OCI-LY7 (cell line): ENCODE measurements around the gene AGBL4. TPM values are rescaled to one million over a fixed set of nuclear protein-coding genes. Genes with fewer than 3 reads are reported as not detected.

Experiments used
- BruUV-seq: library from RNA; stranded (reverse); fragments of 400-500 nt; replicated peaks from 2 replicates; lab custom pipeline; 2021; lab: Mats Ljungman, UMichigan
- CTCF ChIA-PET: fragments of 300-600 bp; sonication (Branson Sonifier 250); formaldehyde crosslinking; loops from one replicate; lab custom pipeline; 2022; ENCODE audit warnings: antibody characterized with exemption; ENCODE audit not compliant: unreplicated experiment; lab: Charles Lee
- POLR2A ChIA-PET: fragments of 300-600 bp; sonication (Branson Sonifier 250); formaldehyde crosslinking; loops from one replicate; lab custom pipeline; 2022; ENCODE audit warnings: antibody characterized with exemption; lab: Charles Lee
- DNase-seq: peaks from one replicate; pipeline ENCODE4 v3.0.0-alpha.2; 2015; ENCODE audit warnings: low spot score
- H2AFZ ChIP-seq: fragments of 200-600 bp; sonication (generic), shearing (Covaris generic); 2 replicates; pipeline ENCODE4 v1.6.1; 2014; ENCODE audit warnings: mild to moderate bottlenecking, antibody characterized with exemption, low read length, moderate library complexity
- H3K27ac ChIP-seq: fragments of 200-600 bp; sonication (generic); 2 replicates; pipeline ENCODE4 v1.5.1; 2014; ENCODE audit warnings: mixed run types, low read depth, mild to moderate bottlenecking, moderate library complexity, low read length, inconsistent platforms; ENCODE audit not compliant: poor library complexity, severe bottlenecking
- H3K36me3 ChIP-seq: fragments of 200-600 bp; sonication (generic); 2 replicates; pipeline ENCODE4 v1.6.1; 2014; ENCODE audit warnings: mild to moderate bottlenecking, antibody characterized with exemption, low read length, moderate library complexity, mixed read lengths; ENCODE audit not compliant: insufficient read depth
- H3K4me1 ChIP-seq: fragments of 200-600 bp; sonication (generic); 2 replicates; pipeline ENCODE4 v1.5.1; 2014; ENCODE audit warnings: mild to moderate bottlenecking, low read length; ENCODE audit not compliant: insufficient read depth, poor library complexity, severe bottlenecking
- H3K4me2 ChIP-seq: fragments of 200-600 bp; sonication (generic); 2 replicates; pipeline ENCODE4 v1.6.1; 2014; ENCODE audit warnings: mild to moderate bottlenecking, low read length
- H3K4me3 ChIP-seq: fragments of 200-600 bp; sonication (generic); 2 replicates; pipeline ENCODE4 v1.5.1; 2014; ENCODE audit warnings: mild to moderate bottlenecking, low read depth, low read length; ENCODE audit not compliant: poor library complexity, severe bottlenecking
- H3K79me2 ChIP-seq: fragments of 200-600 bp; sonication (generic); 2 replicates; pipeline ENCODE4 v1.6.1; 2016; ENCODE audit warnings: low read depth, mild to moderate bottlenecking, low read length, moderate library complexity, mixed read lengths; ENCODE audit not compliant: insufficient read depth
- H3K9me2 ChIP-seq: fragments of 200-600 bp; sonication (generic); 2 replicates; pipeline ENCODE4 v1.6.1; 2016; ENCODE audit warnings: mild to moderate bottlenecking, low read length, mixed read lengths; ENCODE audit not compliant: insufficient read depth
- H3K9me3 ChIP-seq: fragments of 200-600 bp; sonication (generic); 2 replicates; pipeline ENCODE4 v1.6.1; 2014; ENCODE audit warnings: mild to moderate bottlenecking, mixed run types, low read length, mixed read lengths
- H4K20me1 ChIP-seq: fragments of 200-600 bp; sonication (generic); 2 replicates; pipeline ENCODE4 v1.6.1; 2014; ENCODE audit warnings: mild to moderate bottlenecking, antibody characterized with exemption, low read length, moderate library complexity, mixed read lengths; ENCODE audit not compliant: insufficient read depth
- CTCF ChIP-seq: fragments of 200-600 bp; sonication (generic); conservative IDR thresholded peaks from 2 replicates; pipeline ENCODE4 v1.5.1; 2014; ENCODE audit warnings: mild to moderate bottlenecking, antibody characterized with exemption, low read length, moderate library complexity, mixed read lengths
- EZH2phosphoT487 ChIP-seq: fragments of 200-600 bp; sonication (generic); IDR thresholded peaks from 2 replicates; pipeline ENCODE4 v1.6.1; 2018; ENCODE audit warnings: low read depth, borderline replicate concordance, mild to moderate bottlenecking, mixed run types, antibody characterized with exemption, low read length, moderate library complexity, mixed read lengths
- intact Hi-C: fragments of 100-400 bp; cut with micrococcal nuclease; formaldehyde crosslinking; loops from one replicate; pipeline ENCODE4 v1.10.0; 2022; ENCODE audit not compliant: unreplicated experiment
- total RNA-seq, 2 experiments: library from RNA; depleted of rRNA in 1 of 2; stranded (reverse); fragments of >200 nt in 1 of 2; shearing (Covaris generic) in 1 of 2; gene quantifications; 2 replicates each; pipeline ENCODE4 v1.2.3, GENCODE V29; 2014 to 2022

AGBL4 gene
- total RNA-seq, 2 experiments from 2014 or later, result not detected

GRCh38 chr1:48765335-48765734, 1258.4 kb downstream of the AGBL4 start:
- no peak overlapping the region for H3K27ac ChIP-seq
- H3K4me1 ChIP-seq, result peaks cover 29% of the 10 kb centered on the region
- TF ChIP-seq EZH2phosphoT487 (no peak), CTCF (no peak)
- H3K9me3 ChIP-seq, result no peaks in the 10 kb centered on the region
- intact Hi-C loops, result no loop called here
- no peak overlapping the region for H2AFZ ChIP-seq
- no peaks in the 10 kb centered on the region for H3K36me3 ChIP-seq
- ChIA-PET POLR2A (no interaction called here), CTCF (no interaction called here)
- H3K4me2 ChIP-seq, result no peak overlapping the region
- no peak for DNase-seq
- no peak overlapping the region for H3K4me3 ChIP-seq
- BruUV-seq, result no TSS peak
- no peaks in the 10 kb centered on the region for H3K79me2 ChIP-seq
- no peaks in the 10 kb centered on the region for H4K20me1 ChIP-seq
- H3K9me2 ChIP-seq, result no peaks in the 10 kb centered on the region

- Histone ChIP-seq H4K20me1 (no peaks in the 10 kb centered on the region), H3K4me2 (no peak overlapping the region), H3K4me3 (no peak overlapping the region), H2AFZ (no peak overlapping the region), H3K9me2 (no peaks in the 10 kb centered on the region), H3K36me3 (no peaks in the 10 kb centered on the region), H3K4me1 (peaks cover 8% of the 10 kb centered on the region), H3K27ac (no peak overlapping the region), H3K79me2 (no peaks in the 10 kb centered on the region), H3K9me3 (no peaks in the 10 kb centered on the region)
- ChIA-PET CTCF (no interaction called here), POLR2A (no interaction called here)
- DNase-seq, result no peak
- no peak for TF ChIP-seq CTCF
- no peak for TF ChIP-seq EZH2phosphoT487
- intact Hi-C loops, result no loop called here
- no TSS peak for BruUV-seq
Observed at GRCh38 chr1:48761986-48762385, 1261.8 kb downstream of the AGBL4 start.

GRCh38 chr1:48761411-48761810, 1262.3 kb downstream of the AGBL4 start:
- Histone ChIP-seq H3K4me2 (no peak overlapping the region), H2AFZ (peak overlapping the region; percentile 67; the same call in 1 of the 2 replicates), H3K9me3 (no peaks in the 10 kb centered on the region), H3K4me3 (no peak overlapping the region), H3K27ac (no peak overlapping the region), H3K4me1 (peaks cover 8% of the 10 kb centered on the region), H3K79me2 (no peaks in the 10 kb centered on the region), H3K9me2 (no peaks in the 10 kb centered on the region), H3K36me3 (no peaks in the 10 kb centered on the region), H4K20me1 (no peaks in the 10 kb centered on the region)
- ChIA-PET POLR2A (interaction anchor here (1.4 kb wide), 1 partner anchor 13 kb away, joined by 3 read pairs; no protein-coding TSS in a partner anchor), CTCF (no interaction called here)
- intact Hi-C loops, result no loop called here
- BruUV-seq, result no TSS peak
- no peak for DNase-seq
- TF ChIP-seq CTCF, result no peak
- TF ChIP-seq EZH2phosphoT487, result no peak
